HG02884 (cell line): ENCODE results near the gene MARK3.

ENCODE experiments used
- ATAC-seq: cut with Tn5 transposase; IDR thresholded peaks from one replicate; pipeline ENCODE4 v1.9.1; 2021; ENCODE audit warnings: mild to moderate bottlenecking, moderate library complexity; ENCODE audit not compliant: unreplicated experiment

The MARK3 gene

GRCh38 chr14:103483600-103483999, 98.4 kb downstream of the MARK3 start:
- no peak for ATAC-seq

DNA sequence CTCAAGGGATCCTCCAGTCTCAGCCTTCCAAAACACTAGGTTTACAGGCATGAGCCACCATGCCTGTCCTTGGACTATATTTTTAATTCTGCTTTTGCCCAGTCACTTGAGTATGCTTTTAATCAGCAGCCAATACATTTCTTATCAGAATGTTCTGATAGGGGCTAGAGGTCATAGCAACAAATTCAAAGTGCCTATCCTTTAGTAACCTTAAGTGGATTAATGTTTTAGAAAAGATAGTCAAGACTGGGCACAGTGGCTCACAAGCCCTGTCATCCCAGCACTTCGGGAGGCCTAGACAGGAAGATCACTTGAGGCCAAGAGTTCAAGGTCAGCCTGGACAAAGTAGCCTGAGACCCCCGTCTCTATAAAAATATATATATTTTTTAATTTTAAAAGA, 100.3 kb downstream of the MARK3 start:
- no peak for ATAC-seq

- ATAC-seq, result no peak
These were observed 102.9 kb downstream of the MARK3 start for GRCh38 chr14:103488071-103488470.

DNA sequence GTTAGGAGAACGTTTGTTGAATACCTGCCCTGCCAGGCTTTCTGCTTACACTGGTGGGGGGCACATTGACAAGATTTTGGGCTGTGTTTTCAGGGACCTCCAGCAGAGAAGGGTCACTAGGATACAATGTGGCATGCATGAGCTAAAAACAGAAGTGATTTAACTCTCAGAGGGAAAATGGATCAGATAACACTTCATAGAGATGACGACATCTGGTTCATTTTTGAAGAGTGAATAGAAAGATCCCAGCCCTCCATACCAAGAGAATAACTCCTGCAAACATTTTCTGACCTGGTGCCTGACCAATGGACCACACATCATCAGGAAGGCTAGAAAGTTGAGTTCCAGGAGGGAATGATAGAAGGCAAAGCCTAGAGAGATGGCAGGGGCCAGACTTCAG, 103.7 kb downstream of the MARK3 start:
- no peak for ATAC-seq

GRCh38 chr14:103489621-103490020, 104.4 kb downstream of the MARK3 start:
- no peak for ATAC-seq

DNA sequence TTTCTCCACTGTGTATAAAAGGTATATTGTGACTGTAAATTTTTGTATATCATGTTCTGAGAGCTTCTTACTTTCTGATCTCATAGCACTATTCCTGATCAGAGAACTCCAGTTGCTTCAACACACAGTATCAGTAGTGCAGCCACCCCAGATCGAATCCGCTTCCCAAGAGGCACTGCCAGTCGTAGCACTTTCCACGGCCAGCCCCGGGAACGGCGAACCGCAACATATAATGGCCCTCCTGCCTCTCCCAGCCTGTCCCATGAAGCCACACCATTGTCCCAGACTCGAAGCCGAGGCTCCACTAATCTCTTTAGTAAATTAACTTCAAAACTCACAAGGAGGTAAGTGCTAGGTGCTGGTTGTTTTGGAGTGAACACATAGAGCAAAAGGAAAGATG, 106.5 kb downstream of the MARK3 start:
- ATAC-seq, result no peak

DNA sequence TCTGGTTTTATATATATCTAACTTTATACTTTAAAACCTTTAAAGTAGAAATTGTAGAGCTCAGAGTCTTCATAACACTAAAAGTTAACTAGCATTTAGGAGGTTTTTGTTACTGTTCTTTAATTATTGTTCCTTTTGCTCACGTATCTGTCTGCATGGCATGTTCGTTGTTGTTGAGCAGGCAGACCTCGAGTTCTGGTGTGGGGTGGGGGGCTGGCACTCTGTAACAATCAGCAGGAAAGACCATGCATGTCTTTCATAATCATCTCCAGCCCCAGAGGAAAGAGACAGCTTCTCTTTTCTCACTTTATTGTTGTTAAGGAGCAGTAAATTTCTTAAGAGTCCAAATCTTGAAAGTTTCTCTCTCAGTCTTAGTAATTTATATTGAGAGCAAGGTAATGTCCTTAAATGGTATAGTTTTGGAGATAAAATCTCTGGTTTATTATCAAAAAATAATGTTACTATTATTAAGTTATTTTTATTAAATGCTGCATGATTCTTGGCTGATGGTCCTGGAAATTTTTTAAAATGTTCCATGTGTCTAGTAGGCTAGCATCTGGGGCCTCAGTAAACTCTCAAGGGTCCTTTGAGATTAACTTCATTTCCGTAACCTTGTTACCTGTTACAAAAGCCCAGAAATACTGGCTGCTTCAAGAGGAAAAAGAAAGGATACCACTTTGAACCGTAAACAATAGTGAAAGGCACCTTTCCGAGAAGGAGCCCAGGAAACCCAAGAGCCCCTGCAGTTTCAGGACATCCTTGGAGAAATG, 107.1 kb downstream of the MARK3 start:
- ATAC-seq, result no peak

- no peak for ATAC-seq
These were observed 110.6 kb downstream of the MARK3 start for GRCh38 chr14:103495854-103496253.

- no peak for ATAC-seq
These were observed 111.6 kb downstream of the MARK3 start for GRCh38 chr14:103496776-103497175.

- ATAC-seq, result no peak
These were observed 114.5 kb downstream of the MARK3 start for GRCh38 chr14:103499709-103500108.

DNA sequence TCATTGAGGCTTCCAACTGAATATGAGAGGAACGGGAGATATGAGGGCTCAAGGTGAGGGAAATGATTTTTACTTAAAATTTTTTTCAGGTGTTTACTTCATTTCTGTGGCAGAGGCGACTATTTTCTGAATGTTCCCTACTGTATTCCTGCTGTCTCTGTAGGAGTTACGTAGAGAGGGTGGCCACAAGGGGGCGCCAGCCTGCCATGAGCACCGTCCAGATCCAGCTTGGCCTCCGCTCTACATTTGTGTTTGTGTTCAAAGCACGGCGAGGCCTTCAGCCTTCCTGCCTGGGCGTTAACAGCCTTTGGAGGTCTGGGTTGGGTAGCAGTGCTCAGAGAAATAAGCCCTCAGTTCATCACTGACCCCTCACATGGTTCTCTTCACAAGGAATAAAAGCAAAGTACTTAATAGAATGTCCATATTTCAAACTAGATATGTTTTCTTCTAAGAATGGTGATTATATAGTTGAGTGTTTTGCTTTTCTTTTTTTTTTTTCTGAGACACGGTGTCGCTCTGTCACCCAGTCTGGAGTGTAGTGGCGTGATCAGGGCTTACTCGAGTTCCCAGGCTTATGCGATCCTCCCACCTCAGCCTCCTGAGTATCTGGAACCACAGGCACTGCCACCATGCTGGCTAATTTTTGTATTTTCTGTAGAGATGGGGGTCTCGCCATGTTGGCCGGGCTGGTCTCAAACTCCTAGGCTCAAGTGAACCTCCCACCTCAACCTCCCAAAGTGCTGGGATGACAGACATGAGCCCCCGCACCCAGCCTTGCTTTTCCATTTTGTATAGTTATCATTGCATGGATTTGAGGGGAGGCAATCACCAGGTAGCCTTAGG, 115.2 kb downstream of the MARK3 start:
- ATAC-seq, result no peak

GRCh38 chr14:103501041-103501870, 116.0 kb downstream of the MARK3 start:
- no peak for ATAC-seq

GRCh38 chr14:103501921-103502669, 116.9 kb downstream of the MARK3 start:
- ATAC-seq, result no peak

- ATAC-seq, result no peak
These were observed 117.7 kb downstream of the MARK3 start for GRCh38 chr14:103502877-103503276.

- ATAC-seq, result no peak
These were observed 118.1 kb downstream of the MARK3 start for GRCh38 chr14:103503296-103503695.

DNA sequence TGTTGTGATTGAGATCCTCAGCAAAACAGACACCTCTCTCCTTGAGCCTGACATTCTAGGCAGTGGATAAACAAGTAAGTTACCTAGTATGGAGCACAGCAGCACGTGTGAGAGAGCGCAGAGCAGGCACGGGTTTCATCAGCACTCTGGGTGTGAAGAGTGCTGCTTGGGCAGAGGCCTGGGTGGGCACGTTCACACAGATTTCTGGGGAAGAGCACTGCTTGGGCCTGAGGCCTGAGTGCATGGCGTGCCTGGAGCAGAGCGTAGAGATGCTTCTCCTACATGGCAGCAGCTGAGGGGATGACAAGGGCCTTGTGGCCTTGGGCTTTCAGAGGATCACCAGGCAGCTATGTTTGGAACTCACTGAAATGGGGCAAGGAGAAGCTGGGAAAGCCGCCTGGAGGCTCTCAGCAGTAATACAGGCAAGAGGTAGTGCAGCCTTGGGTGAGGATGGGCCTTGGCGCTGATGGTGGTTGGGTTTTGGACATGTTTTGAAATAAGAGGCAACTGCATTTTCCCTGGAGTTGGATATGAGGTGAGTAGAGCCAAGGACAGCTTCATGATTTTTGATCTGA, 119.9 kb downstream of the MARK3 start:
- no peak for ATAC-seq

DNA sequence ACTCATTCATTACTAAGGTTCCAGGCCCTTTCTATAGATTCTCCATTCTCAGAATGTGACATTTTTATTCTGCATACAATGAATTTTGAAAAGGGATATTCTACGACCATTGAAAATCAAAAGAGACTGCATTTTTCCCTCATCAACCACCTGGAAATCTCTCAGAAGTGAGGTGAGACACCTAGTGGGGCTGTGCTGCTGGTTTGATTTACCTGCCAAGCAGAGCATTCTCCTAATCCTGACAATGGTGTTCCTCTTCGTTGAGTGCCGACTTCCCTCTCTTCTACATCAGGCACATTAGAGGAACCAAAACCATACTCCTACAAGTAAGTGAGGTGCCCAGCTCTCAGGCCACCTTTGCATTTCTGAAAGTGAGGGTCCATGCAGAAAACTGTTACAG, 122.5 kb downstream of the MARK3 start:
- no peak for ATAC-seq

DNA sequence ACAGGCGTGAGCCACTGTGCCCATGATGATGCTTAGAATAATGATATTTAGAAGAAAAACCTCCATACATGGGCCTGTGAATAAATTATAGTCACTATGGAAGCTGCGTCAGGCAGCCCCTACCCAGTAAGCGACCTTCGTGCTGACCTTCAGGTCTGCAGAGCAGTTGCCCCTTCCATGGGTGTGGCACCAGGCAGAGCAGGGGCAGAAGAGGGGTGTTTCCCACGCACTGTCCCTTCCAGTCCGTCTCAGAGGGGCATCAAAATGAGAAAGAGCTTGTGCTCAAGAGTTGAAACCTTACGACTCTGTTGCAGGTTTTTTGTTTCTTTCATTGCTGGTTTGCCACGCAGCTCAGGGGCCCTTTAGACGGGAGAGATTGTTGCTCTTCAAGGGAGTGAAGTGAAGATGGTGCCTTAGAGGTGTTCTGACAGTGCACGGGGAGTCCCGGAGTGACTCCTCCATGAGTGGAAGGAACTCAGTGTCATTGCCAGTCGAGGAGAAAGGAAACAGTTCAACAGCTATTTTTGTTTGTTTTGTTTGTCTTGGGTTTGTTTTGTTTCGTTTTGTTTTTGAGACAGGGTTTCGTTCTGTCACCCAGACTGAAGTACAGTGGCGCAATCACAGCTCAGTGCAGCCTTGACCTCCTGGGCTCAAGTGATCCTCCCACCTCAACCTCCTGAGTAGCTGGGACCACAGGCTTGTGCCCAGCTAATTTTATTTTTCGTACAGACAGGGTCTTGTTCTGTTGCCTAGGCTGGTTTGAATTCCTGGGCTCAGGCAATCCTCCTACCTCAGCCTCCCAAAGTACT, 123.5 kb downstream of the MARK3 start:
- ATAC-seq, result no peak
